Endothelial cell of umbilical vein (primary cell): ENCODE data around the gene CERKL. TPM values are rescaled to one million over a fixed set of nuclear protein-coding genes. Genes with fewer than 3 reads are reported as not detected.

ENCODE experiments used
- BruUV-seq: library from RNA; stranded (reverse); fragments of 400-500 nt; replicated peaks from 2 replicates; lab custom pipeline; 2021; lab: Mats Ljungman, UMichigan
- CTCF ChIA-PET: fragments of 300-600, 350-600 bp; sonication (Branson Sonifier 250); formaldehyde crosslinking; loops from one replicate; lab custom pipeline; 2021; ENCODE audit warnings: antibody characterized with exemption, inconsistent platforms; lab: Charles Lee
- POLR2A ChIA-PET: fragments of 300-600, 350-600 bp; sonication (Branson Sonifier 250); formaldehyde crosslinking; loops from one replicate; lab custom pipeline; 2021; ENCODE audit warnings: antibody characterized with exemption, inconsistent platforms; lab: Charles Lee
- DNase-seq: peaks from one replicate; pipeline ENCODE4 v3.0.0-alpha.2; 2011; ENCODE audit warnings: low read depth, low spot score
- FAIRE-seq: peaks from 2 replicates; lab custom pipeline; 2011; peaks lifted over from hg19 to GRCh38; lab: Jason Lieb, UNC
- H2AFZ ChIP-seq: 2 replicates; pipeline ENCODE4 v1.6.0; 2012; ENCODE audit warnings: low read depth, low read length, control low read depth, inconsistent platforms
- H3K27ac ChIP-seq: 2 replicates; pipeline ENCODE4 v1.5.1; 2011; ENCODE audit warnings: low read depth, mild to moderate bottlenecking, control low read depth, low read length, moderate library complexity; ENCODE audit not compliant: insufficient read depth
- H3K27me3 ChIP-seq, 2 experiments: 2 replicates each; pipeline versions ENCODE4 v1.6.0 to v1.6.1; 2011; ENCODE audit warnings: low read length in 2 of 2, mixed read lengths in 1 of 2; ENCODE audit not compliant: control insufficient read depth in 2 of 2, insufficient read depth in 2 of 2
- H3K36me3 ChIP-seq, 2 experiments: 2 replicates in 1 of 2; 3 replicates in 1 of 2; pipeline ENCODE4 v1.5.1; 2011; ENCODE audit warnings: low read length in 2 of 2, mild to moderate bottlenecking in 1 of 2, moderate library complexity in 1 of 2; ENCODE audit not compliant: control insufficient read depth in 2 of 2, insufficient read depth in 2 of 2; ENCODE audit errors: extremely low read depth in 1 of 2
- H3K4me1 ChIP-seq: 3 replicates; pipeline ENCODE4 v1.5.1; 2011; ENCODE audit warnings: mild to moderate bottlenecking, low read length; ENCODE audit not compliant: control insufficient read depth, insufficient read depth; ENCODE audit errors: extremely low read depth
- H3K4me2 ChIP-seq: 2 replicates; pipeline ENCODE4 v1.6.1; 2011; ENCODE audit warnings: low read length, control low read depth, mixed read lengths; ENCODE audit not compliant: insufficient read depth
- H3K4me3 ChIP-seq, 3 experiments: fragments of 200-600 bp in 1 of 3; sonication (generic), shearing (Covaris generic) in 1 of 3; replicated peaks in 1 of 3; 2 replicates each; pipeline ENCODE4 v1.5.1; 2011 to 2016; ENCODE audit warnings: control low read depth in 3 of 3, low read length in 3 of 3, mild to moderate bottlenecking in 2 of 3, inconsistent platforms in 1 of 3, low read depth in 1 of 3, moderate library complexity in 1 of 3; ENCODE audit not compliant: insufficient read depth in 1 of 3
- H3K79me2 ChIP-seq: 2 replicates; pipeline ENCODE4 v1.6.0; 2012; ENCODE audit warnings: low read length, inconsistent platforms; ENCODE audit not compliant: control insufficient read depth, insufficient read depth
- H3K9ac ChIP-seq: replicated peaks from 2 replicates; pipeline ENCODE3; 2011; ENCODE audit warnings: low read length, control low read depth; ENCODE audit not compliant: insufficient read depth; ENCODE audit errors: extremely low read depth
- H3K9me1 ChIP-seq: replicated peaks from 3 replicates; pipeline ENCODE4 v1.6.0; 2011; ENCODE audit warnings: mild to moderate bottlenecking, low read length; ENCODE audit not compliant: control insufficient read depth, insufficient read depth; ENCODE audit errors: extremely low read depth
- H3K9me3 ChIP-seq: replicated peaks from 2 replicates; pipeline ENCODE4 v1.5.1; 2012; ENCODE audit warnings: low read length, inconsistent platforms; ENCODE audit not compliant: control insufficient read depth, insufficient read depth
- H4K20me1 ChIP-seq: replicated peaks from 2 replicates; pipeline ENCODE3; 2011; ENCODE audit warnings: mild to moderate bottlenecking, low read length; ENCODE audit not compliant: control insufficient read depth, insufficient read depth; ENCODE audit errors: extremely low read depth
- CTCF ChIP-seq, 2 donors: IDR thresholded peaks; 1 replicate in 1 of 2; 2 replicates in 1 of 2; pipeline ENCODE4 v1.5.1; 2011; ENCODE audit warnings: low read length in 2 of 2, mild to moderate bottlenecking in 2 of 2, moderate library complexity in 2 of 2, control low read depth in 1 of 2, inconsistent platforms in 1 of 2, low read depth in 1 of 2; ENCODE audit not compliant: insufficient read depth in 1 of 2; ENCODE audit errors: extremely low read depth in 1 of 2
- EZH2 ChIP-seq: IDR thresholded peaks from 2 replicates; pipeline ENCODE4 v1.6.1; 2012; ENCODE audit warnings: borderline replicate concordance, low read depth, mild to moderate bottlenecking, moderate library complexity, low read length, inconsistent platforms; ENCODE audit not compliant: severe bottlenecking
- JUN ChIP-seq: IDR thresholded peaks from 2 replicates; pipeline ENCODE4 v1.6.1; 2011; ENCODE audit warnings: borderline replicate concordance, low read depth; ENCODE audit not compliant: insufficient read length, insufficient read depth
- MAX ChIP-seq: IDR thresholded peaks from 2 replicates; pipeline ENCODE4 v1.6.1; 2011; ENCODE audit not compliant: insufficient read depth, insufficient read length
- MYC ChIP-seq: IDR thresholded peaks from one replicate; pipeline ENCODE4 v1.6.1; 2011; ENCODE audit warnings: mild to moderate bottlenecking, low read depth, low read length
- POLR2A ChIP-seq: IDR thresholded peaks from 2 replicates; pipeline ENCODE4 v1.6.1; 2012; ENCODE audit warnings: low read depth, mild to moderate bottlenecking, control low read depth, low read length
- POLR2AphosphoS5 ChIP-seq: IDR thresholded peaks from 2 replicates; pipeline ENCODE4 v1.6.1; 2012; ENCODE audit warnings: low read depth, mild to moderate bottlenecking, control low read depth, low read length, moderate library complexity; ENCODE audit not compliant: insufficient read depth
- dilution Hi-C: fragments of 300-500 bp; cut with MboI; formaldehyde crosslinking; loops from one replicate; pipeline ENCODE4 v1.15.0; 2019; ENCODE audit warnings: low sequenced_read_pairs; ENCODE audit not compliant: extremely low pct_ligation_motif_present
- intact Hi-C: fragments of 100-400 bp; cut with micrococcal nuclease; formaldehyde crosslinking; loops from one replicate; pipeline ENCODE4 v1.10.0; 2022
- polyA plus RNA-seq, 4 experiments: library from polyadenylated mRNA; depleted of rRNA in 3 of 4; stranded (reverse) in 3 of 4; unstranded in 1 of 4; fragments of >200 nt; gene quantifications; 2 replicates each; pipeline versions ENCODE4 v1.2.1 to v1.2.3, GENCODE V29; 2011 to 2012; ENCODE audit warnings: missing spikeins in 1 of 4
- total RNA-seq: library from RNA; stranded (reverse); gene quantifications from 2 replicates; pipeline ENCODE4 v1.2.3, GENCODE V29; 2021

Gene CERKL
- total and polyA plus RNA-seq, 2 donors (not counting 3 experiments of a cell fraction or from before 2014, with no cell fraction given), result not detected

- Histone ChIP-seq H3K4me3 (no peak overlapping the region), H3K27ac (no peak overlapping the region), H3K9me1 (no peaks in the 10 kb centered on the region), H3K4me1 (no peaks in the 10 kb centered on the region), H2AFZ (no peak overlapping the region), H3K79me2 (no peaks in the 10 kb centered on the region), H3K27me3 (peaks cover 0 to 3% of the 10 kb centered on the region in 2 experiments), H3K4me2 (no peak overlapping the region), H4K20me1 (no peaks in the 10 kb centered on the region), H3K9me3 (no peaks in the 10 kb centered on the region), H3K9ac (no peak overlapping the region), H3K36me3 (no peaks in the 10 kb centered on the region)
- dilution Hi-C loops (no loop called here), intact Hi-C loops (no loop called here)
- no TSS peak for BruUV-seq
- POLR2A ChIA-PET, result no interaction called here
- DNase-seq (no peak), FAIRE-seq (no peak)
- CTCF ChIA-PET, result no interaction called here
- no peak for TF ChIP-seq JUN
These were observed 7.4 kb downstream of the CERKL start for GRCh38 chr2:181649436-181649979.

- Histone ChIP-seq H3K9me3 (no peaks in the 10 kb centered on the region), H3K4me2 (no peak overlapping the region), H3K27ac (no peak overlapping the region), H3K4me3 (no peak overlapping the region), H4K20me1 (no peaks in the 10 kb centered on the region), H3K4me1 (no peaks in the 10 kb centered on the region), H3K36me3 (no peaks in the 10 kb centered on the region), H2AFZ (no peak overlapping the region), H3K79me2 (no peaks in the 10 kb centered on the region), H3K27me3 (peaks cover 0 to 3% of the 10 kb centered on the region in 2 experiments), H3K9ac (no peak overlapping the region), H3K9me1 (no peaks in the 10 kb centered on the region)
- intact Hi-C loops (no loop called here), dilution Hi-C loops (no loop called here)
- ChIA-PET POLR2A (no interaction called here), CTCF (no interaction called here)
- TF ChIP-seq EZH2 (no peak), POLR2AphosphoS5 (no peak), MAX (no peak), CTCF (IDR thresholded peaks at IDR 0.05; ENCODE audit: extremely low read depth in 1 of 2, insufficient read depth in 1 of 2, low read depth in 1 of 2, low read length in 2 of 2) (no peak), MYC (no peak), POLR2A (no peak), JUN (no peak)
- DNase-seq (no peak), FAIRE-seq (no peak)
- no TSS peak for BruUV-seq
These were observed 8.3 kb downstream of the CERKL start for GRCh38 chr2:181648478-181649155.
